Thoracic aorta (tissue), 2 donors: Measurements from ENCODE around the gene TBL2. TPM values are rescaled to one million over a fixed set of nuclear protein-coding genes. Genes with fewer than 3 reads are reported as not detected.
"Not testable (repeated sequence)": the region's sequence is repeated elsewhere in the genome, so short reads cannot be mapped to it uniquely, and the experiment has no call there.

Source experiments
- ATAC-seq: fragments of 150-250 bp; one replicate; pipeline ENCODE4 v1.8.0; 2017; ENCODE audit warnings: low read depth; ENCODE audit not compliant: insufficient number of reproducible peaks, low FRiP score
- DNase-seq: peaks from one replicate; pipeline ENCODE4 v3.0.0-alpha.2; 2020; ENCODE audit warnings: low spot score
- H3K27ac ChIP-seq, 2 donors: fragments of 200-600 bp; sonication (generic); 1 replicate in 1 of 2; 2 replicates in 1 of 2; pipeline ENCODE4 v1.5.1; 2016; ENCODE audit warnings: mild to moderate bottlenecking in 2 of 2, moderate library complexity in 2 of 2
- H3K27me3 ChIP-seq: fragments of 200-600 bp; sonication (generic); replicated peaks from 2 replicates; pipeline ENCODE4 v1.6.0; 2016; ENCODE audit warnings: mild to moderate bottlenecking; ENCODE audit not compliant: insufficient read depth
- H3K36me3 ChIP-seq: fragments of 200-600 bp; sonication (generic); one replicate; pipeline ENCODE4 v1.5.1; 2016
- H3K4me1 ChIP-seq, 2 donors: fragments of 200-600 bp; sonication (generic); 1 replicate in 1 of 2; 2 replicates in 1 of 2; pipeline versions ENCODE4 v1.5.1 to v1.6.0; 2016; ENCODE audit warnings: low read depth in 2 of 2, mild to moderate bottlenecking in 1 of 2; ENCODE audit not compliant: control insufficient read depth in 1 of 2
- H3K4me3 ChIP-seq: fragments of 200-600 bp; sonication (generic); 2 replicates; pipeline ENCODE4 v1.5.1; 2016; ENCODE audit warnings: mild to moderate bottlenecking
- H3K9me3 ChIP-seq: fragments of 200-600 bp; sonication (generic); 2 replicates; pipeline ENCODE4 v1.5.1; 2016
- CTCF ChIP-seq: fragments of 200-600 bp; sonication (generic); IDR thresholded peaks from one replicate; pipeline ENCODE4 v1.5.1; 2019; ENCODE audit warnings: antibody characterized with exemption
- total RNA-seq, 2 donors: library from RNA; depleted of rRNA; stranded (reverse); fragments of >200 nt; gene quantifications; one replicate each; pipeline versions ENCODE4 v1.1.0 to v1.2.3, GENCODE V29; 2016

Gene TBL2
- total RNA-seq, 2 donors from 2014 or later = 17.1 to 31.7 TPM

- H3K36me3 ChIP-seq = peaks cover 28% of the 10 kb centered on the region
- H3K4me3 ChIP-seq = no peak overlapping the region
- no peaks in the 10 kb centered on the region for H3K4me1 ChIP-seq
- no peak for ATAC-seq
- H3K9me3 ChIP-seq = no peaks in the 10 kb centered on the region
- TF ChIP-seq CTCF = no peak
- no peak overlapping the region for H3K27ac ChIP-seq
- DNase-seq = no peak
- H3K27me3 ChIP-seq = no peaks in the 10 kb centered on the region
Measured at GRCh38 chr7:73547841-73548240, 30.5 kb downstream of the TBL2 start.

- H3K27ac ChIP-seq = no peak overlapping the region
- no peak for ATAC-seq
- H3K36me3 ChIP-seq = peaks cover 37% of the 10 kb centered on the region
- no peak overlapping the region for H3K4me3 ChIP-seq
- no peaks in the 10 kb centered on the region for H3K9me3 ChIP-seq
- no peak for TF ChIP-seq CTCF
- no peak for DNase-seq
- H3K27me3 ChIP-seq = no peaks in the 10 kb centered on the region
- no peaks in the 10 kb centered on the region for H3K4me1 ChIP-seq
Measured at GRCh38 chr7:73544678-73545077, 33.7 kb downstream of the TBL2 start.

GRCh38 chr7:73541722-73542121 lies 36.7 kb downstream of the TBL2 start:
- ATAC-seq (no peak), DNase-seq (no peak)
- Histone ChIP-seq H3K27me3 (no peaks in the 10 kb centered on the region), H3K9me3 (no peaks in the 10 kb centered on the region), H3K36me3 (peaks cover 60% of the 10 kb centered on the region), H3K4me1 (no peaks in the 10 kb centered on the region), H3K27ac (no peak overlapping the region), H3K4me3 (no peak overlapping the region)
- TF ChIP-seq CTCF = no peak

- ATAC-seq (no peak), DNase-seq (no peak)
- Histone ChIP-seq H3K9me3 (no peaks in the 10 kb centered on the region), H3K4me1 (no peaks in the 10 kb centered on the region), H3K4me3 (no peak overlapping the region), H3K36me3 (peaks cover 73% of the 10 kb centered on the region), H3K27me3 (no peaks in the 10 kb centered on the region), H3K27ac (no peak overlapping the region)
- TF ChIP-seq CTCF = no peak
Measured at GRCh38 chr7:73539709-73540108, 38.7 kb downstream of the TBL2 start.

GRCh38 chr7:73538510-73538909 lies 39.9 kb downstream of the TBL2 start:
- not testable (repeated sequence) for H3K4me3 ChIP-seq, DNase-seq, H3K27ac ChIP-seq, H3K27me3 ChIP-seq, ATAC-seq, H3K9me3 ChIP-seq, H3K4me1 ChIP-seq
- H3K36me3 ChIP-seq = peaks cover 73% of the 10 kb centered on the region

GRCh38 chr7:73537051-73537450 lies 41.3 kb downstream of the TBL2 start:
- ATAC-seq = no peak
- H3K4me3 ChIP-seq = no peak overlapping the region
- no peaks in the 10 kb centered on the region for H3K4me1 ChIP-seq
- no peak for DNase-seq
- H3K36me3 ChIP-seq = peaks cover 60% of the 10 kb centered on the region
- TF ChIP-seq CTCF = no peak
- no peaks in the 10 kb centered on the region for H3K9me3 ChIP-seq
- no peak overlapping the region for H3K27ac ChIP-seq
- no peaks in the 10 kb centered on the region for H3K27me3 ChIP-seq
